ENCODE data around the gene MIAT.

MIAT gene

GRCh38 chr22:26632422-26633155 lies 24.8 kb upstream of the MIAT start:
- no peak for DNase-seq

- DNase-seq, result no peak
Observed at GRCh38 chr22:26634189-26634588, 23.2 kb upstream of the MIAT start.

- no peak for DNase-seq
Observed at GRCh38 chr22:26635117-26635516, 22.3 kb upstream of the MIAT start.

- DNase-seq, result no peak
Observed at GRCh38 chr22:26636296-26636695, 21.1 kb upstream of the MIAT start.

GRCh38 chr22:26642465-26643417 lies 14.6 kb upstream of the MIAT start:
- DNase-seq, result peak; percentile 6

- no peak for DNase-seq
Observed at GRCh38 chr22:26643418-26644100, 13.8 kb upstream of the MIAT start.

GRCh38 chr22:26646158-26646557 lies 11.2 kb upstream of the MIAT start:
- peak; percentile 33 for DNase-seq

- no peak for DNase-seq
Observed at GRCh38 chr22:26648011-26648497, 9.3 kb upstream of the MIAT start.

- DNase-seq, result no peak
Observed at GRCh38 chr22:26648528-26649388, 8.6 kb upstream of the MIAT start.

GRCh38 chr22:26650722-26651421 lies 6.5 kb upstream of the MIAT start:
- DNase-seq, result no peak

- DNase-seq, result no peak
Observed at GRCh38 chr22:26651815-26652214, 5.6 kb upstream of the MIAT start.

GRCh38 chr22:26658161-26658560 lies 773 bp downstream of the MIAT start:
- DNase-seq, result no peak

GRCh38 chr22:26658671-26659478 lies 1.5 kb downstream of the MIAT start:
- peak; percentile 87 for DNase-seq

- DNase-seq, result no peak
Observed at GRCh38 chr22:26660356-26660755, 3.0 kb downstream of the MIAT start.

GRCh38 chr22:26660961-26661578 lies 3.7 kb downstream of the MIAT start:
- no peak for DNase-seq

- no peak for DNase-seq
Observed at GRCh38 chr22:26662160-26662559, 4.8 kb downstream of the MIAT start.

GRCh38 chr22:26663374-26663923 lies 6.1 kb downstream of the MIAT start:
- DNase-seq, result no peak

- DNase-seq, result peak; percentile 75
Observed at GRCh38 chr22:26665813-26666231, 8.4 kb downstream of the MIAT start.

- DNase-seq, result no peak
Observed at GRCh38 chr22:26667140-26667539, 9.8 kb downstream of the MIAT start.
